GM18505 (cell line): ENCODE measurements around the gene DCAF10.
A peak's percentile ranks its signal among the peaks of the same experiment; 100 is the strongest.
"Not testable (repeated sequence)": the region's sequence is repeated elsewhere in the genome, so short reads cannot be mapped to it uniquely, and the experiment has no call there.

Source experiments
- ATAC-seq: cut with Tn5 transposase; IDR thresholded peaks from one replicate; pipeline ENCODE4 v1.9.1; 2021; ENCODE audit not compliant: unreplicated experiment
- POLR2A ChIP-seq: IDR thresholded peaks from 4 replicates; pipeline ENCODE4 v1.6.1; 2011; ENCODE audit warnings: borderline replicate concordance; ENCODE audit not compliant: insufficient read depth, insufficient read length; ENCODE audit errors: extremely low read depth

The DCAF10 gene

DNA sequence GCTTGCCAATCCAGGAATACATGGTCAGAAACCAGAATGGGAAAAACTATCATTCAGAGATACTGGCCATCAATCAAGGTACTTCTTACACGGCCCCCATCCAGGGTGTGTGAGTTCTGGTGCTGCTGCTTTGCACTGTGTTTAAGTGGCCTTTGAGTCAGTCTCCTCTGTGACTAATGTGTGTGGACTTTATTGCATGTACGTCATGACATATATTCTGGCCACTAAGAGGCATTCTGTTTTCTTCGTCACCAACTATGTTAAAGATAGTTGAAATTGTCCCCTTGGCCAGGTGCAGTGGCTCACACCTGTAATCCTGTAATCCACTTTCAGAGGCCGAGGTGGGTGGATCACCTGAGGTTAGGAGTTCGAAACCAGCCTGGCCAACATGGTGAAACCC is 24.3 kb upstream of the DCAF10 start:
- TF ChIP-seq POLR2A, result no peak
- no peak for ATAC-seq

DNA sequence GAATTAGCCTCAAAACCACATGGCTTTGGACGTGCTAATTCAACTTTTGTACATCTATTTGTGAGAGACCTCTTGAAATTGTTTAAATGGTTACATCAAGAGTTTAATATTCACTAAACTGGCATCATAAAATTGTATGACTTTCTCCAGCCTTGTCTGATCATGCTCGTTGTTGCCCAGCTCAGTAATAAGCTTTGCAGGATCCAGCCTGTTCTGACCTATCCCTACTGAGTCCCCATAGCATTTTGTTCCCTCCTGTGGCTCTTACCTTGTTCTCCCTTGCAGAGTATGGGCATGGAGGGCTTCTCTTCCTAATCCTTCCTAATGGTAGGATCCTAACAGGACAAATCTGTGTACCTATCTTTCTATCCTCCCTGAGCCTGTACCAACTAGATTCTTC is 22.1 kb upstream of the DCAF10 start:
- ATAC-seq, result no peak
- TF ChIP-seq POLR2A, result no peak

DNA sequence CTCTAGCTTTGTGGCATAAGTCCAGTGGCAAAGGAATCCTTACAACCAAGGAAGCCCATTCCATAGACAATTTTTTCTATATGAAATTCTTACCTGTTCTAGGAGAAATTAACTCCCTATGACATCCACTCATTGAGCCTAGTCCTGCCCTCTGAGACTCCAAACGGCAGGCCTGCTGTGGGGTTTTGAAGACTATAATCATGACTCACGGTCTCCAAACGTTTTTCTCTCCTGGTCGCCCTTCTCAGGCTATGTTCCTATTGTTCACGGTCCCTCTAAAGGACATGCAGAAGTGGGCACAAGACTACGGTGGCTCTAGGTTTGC is 16.3 kb upstream of the DCAF10 start:
- no peak for TF ChIP-seq POLR2A
- ATAC-seq, result no peak

DNA sequence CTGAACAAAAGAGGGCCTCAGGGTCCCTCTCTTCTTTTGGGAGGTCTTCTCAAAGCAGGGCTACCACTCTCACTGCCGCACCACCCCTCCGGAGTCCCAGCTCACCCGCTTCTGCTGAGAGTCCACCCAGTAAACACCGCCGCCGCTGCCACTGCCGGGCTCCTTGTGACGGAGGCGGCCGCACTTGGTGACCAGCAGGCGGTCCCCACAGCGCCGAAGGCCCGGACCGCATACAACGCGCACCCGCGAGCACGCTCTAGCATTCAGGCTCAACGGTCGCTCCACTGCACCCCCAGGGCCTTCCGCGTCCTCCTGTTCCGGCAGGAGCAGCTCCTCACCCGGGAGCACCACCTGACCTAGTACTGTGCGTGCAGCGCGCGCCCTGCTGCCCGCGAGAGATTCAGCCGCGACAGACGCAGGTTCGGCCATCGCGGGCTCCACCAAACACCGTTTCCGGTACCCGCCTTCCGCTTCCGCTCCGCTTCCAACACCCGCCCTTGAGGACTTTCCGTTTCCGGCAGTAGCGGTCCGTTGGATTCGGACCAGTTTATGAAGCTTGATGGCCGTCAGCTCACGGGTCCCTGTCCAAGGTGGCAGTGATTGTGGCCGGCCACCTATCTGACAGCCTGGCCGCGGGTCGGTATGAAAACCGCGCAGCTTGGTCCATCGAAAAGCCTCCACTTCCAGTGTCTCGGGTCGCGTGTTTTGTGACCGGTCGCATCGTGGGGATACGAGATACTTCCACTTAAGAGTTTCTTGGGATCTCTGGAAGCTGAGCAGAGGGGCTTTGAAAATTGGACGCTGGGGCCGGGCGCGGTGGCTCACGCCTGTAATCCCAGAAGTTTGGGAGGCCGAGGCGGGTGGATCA is 15.7 kb upstream of the DCAF10 start, which contains the start of gene EXOSC3:
Gene EXOSC3, minus strand, starts transcription at position 449 of the 868 bp plus-strand sequence. Its CDS starts 20 bp downstream, at position 429.
- peak; percentile 85 for ATAC-seq
- peak; percentile 97 for TF ChIP-seq POLR2A

DNA sequence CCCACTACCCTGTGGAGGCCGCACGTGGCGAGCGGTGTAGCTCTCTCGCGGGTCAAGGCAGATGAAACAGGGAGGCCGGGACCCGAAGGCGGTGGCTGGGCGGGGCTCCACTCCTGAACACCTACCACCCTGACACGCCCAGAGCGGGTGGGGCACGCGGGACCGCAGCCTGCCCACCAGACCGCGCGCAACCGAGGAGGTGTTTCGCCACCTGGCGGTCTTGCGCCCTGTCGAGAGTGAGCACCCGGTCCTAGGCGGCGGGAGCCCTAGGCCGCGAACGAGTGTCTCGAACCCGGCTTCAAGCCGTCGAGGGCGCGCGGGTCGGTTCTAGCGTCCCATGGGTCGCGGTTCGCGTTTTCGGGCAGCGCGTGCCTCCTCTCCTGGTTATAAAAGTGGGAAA is 13.5 kb upstream of the DCAF10 start:
- no peak for TF ChIP-seq POLR2A
- ATAC-seq, result no peak

DNA sequence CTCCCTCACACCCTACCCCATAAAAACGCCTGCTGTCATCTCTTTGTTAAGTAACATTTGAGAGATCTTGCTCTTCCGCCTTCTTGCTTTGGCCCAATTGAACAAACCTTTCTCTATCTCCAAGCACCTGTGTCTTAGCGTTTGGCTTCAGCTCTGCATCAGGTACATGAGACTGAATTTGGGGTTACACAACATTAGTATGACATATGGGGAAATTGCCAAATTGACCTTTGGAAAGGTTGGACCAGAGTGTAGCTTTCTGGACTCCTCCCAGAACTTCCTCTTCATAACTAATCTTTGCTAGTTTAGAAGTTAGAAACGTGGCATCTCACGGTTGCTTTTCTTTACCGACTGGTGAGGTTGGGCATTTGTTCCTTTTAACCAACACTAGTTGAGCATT is 12.3 kb upstream of the DCAF10 start:
- ATAC-seq, result no peak
- no peak for TF ChIP-seq POLR2A

DNA sequence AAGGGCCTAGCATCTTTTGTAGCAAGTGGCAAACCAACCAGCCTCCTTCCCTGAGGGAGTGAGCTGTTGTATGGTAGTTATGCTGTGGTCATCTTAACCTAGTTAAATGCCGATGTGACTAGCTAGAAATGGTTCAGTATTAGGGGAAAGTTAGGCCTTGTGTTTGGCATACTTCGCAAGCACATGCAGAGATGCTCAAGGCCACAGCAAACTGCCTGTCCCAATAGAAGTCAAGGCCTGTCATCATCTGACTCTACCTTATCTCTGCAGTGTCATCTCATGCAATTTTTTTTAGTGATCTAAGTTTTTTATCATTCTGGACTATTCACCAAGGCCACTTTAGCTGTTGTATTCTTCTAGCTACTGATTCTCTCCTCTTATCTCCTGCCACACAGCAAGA is 10.5 kb upstream of the DCAF10 start:
- TF ChIP-seq POLR2A, result no peak
- no peak for ATAC-seq

DNA sequence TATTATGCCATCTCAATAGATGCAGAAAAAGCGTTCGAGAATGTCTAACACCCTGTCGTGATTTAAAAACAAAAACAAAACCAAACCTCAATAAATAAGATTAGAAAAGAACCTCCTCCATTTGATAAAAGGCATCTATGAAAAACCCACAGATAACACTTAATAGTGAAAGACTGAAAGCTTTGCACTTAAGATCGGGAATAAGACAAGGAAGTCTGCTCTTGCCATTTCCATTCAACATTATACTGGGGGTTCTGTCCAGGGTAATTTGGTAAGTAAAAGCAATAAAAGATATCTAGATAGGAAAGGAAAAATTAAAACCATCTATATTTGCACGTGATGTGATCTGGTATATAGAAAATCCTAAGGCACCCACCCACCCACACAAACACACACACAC is 8.5 kb upstream of the DCAF10 start:
- no peak for TF ChIP-seq POLR2A
- no peak for ATAC-seq

DNA sequence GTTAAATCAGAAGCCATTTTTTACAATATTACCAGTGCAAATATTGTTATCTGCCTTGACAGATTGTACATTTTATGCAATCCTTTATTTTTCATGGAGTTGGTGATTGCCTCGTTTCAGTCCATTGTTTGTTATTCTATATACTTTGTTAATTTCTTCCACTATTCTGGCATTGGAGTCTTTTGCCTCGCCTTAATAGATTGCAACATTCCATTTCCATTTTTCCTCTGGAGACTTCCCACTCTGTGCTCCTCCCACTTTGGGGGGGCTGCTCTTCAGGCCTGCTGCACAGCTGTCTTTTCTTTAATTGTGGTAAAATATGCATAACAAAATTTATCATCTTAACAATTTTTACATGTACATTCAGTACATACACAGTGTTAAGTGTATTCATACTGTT is 4.4 kb upstream of the DCAF10 start:
- no peak for ATAC-seq
- TF ChIP-seq POLR2A, result no peak

DNA sequence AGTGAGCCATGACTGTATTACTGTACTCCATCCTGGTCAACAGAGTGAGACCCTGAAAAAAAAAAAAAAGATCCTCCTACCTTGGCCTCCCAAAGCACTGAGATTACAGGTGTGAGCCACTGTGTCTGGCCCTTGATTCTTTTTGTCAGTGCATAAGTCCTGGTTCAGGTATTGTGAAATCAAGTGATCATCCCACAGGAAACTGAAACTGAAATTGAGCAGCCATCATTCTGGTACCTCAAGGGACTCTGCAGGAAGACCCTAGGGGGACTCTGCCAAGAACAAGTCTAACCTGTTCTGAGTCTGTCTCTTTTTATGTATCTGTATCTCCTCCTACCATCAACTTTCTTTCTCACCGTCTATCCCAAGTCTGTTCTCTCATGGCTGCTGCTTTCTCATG is 1.9 kb upstream of the DCAF10 start:
- no peak for TF ChIP-seq POLR2A
- no peak for ATAC-seq

DNA sequence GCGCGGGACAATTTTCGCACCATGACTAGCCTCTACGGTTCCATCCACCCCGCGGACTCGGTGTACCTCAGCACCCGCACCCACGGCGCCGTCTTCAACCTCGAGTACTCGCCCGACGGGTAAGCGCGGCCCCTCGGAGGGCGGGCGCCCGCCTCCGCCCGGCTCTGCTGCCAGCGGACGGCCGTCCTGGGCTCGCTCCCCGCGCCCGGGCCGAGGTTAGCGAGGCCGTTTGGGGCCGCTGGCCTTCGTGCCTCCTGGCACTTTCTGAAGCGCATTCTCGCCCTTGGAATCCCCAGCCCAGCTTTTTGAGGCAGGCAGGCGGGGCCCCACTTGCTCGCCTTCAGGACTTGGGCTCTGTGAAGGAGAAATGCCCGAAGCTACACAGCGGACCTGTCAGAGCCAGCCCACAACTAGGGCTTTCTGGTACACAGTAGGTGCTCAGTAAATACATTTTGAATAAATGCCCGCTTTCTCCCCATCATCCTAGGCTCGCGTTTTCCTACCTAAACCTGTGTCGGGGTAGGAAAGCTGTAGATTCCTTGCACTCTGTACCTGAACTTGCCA is 772 bp downstream of the DCAF10 start:
- peak; percentile 42 for ATAC-seq
- TF ChIP-seq POLR2A, result no peak

DNA sequence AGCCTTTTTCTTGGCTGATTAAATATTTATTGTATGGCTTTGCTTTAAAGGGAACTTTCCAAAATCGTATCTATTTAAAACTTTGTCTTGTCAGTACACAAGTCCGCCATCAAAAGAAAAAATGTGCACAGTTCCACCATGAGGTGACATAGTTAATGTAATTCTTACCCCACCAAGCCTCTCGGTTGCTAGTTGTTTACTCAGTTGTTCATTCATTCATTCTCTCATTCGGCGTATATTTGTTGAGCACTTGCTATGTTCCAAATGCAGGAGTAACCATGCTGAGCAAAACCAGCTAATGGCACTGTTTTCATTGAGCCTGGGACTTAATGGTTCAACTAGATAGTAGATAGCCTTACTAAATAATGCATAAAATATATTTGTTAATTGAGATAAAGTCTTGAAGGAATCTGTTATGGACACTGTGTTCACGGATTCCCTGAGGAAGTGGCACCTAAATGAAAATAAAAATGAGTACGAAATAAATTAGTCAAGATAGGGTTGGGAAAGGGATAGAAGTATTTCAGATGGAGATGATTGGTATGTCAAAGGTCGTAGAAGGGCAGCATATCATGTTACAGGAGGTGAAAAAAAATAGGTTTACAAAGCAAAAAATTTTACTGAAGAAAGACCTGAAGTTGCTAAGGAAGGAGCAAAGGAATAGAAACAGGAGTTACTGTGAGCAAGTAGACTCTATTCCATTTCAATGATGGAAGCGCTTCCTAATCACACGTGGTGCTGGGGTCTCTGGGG is 1.5 kb downstream of the DCAF10 start:
- no peak for TF ChIP-seq POLR2A
- ATAC-seq, result no peak

DNA sequence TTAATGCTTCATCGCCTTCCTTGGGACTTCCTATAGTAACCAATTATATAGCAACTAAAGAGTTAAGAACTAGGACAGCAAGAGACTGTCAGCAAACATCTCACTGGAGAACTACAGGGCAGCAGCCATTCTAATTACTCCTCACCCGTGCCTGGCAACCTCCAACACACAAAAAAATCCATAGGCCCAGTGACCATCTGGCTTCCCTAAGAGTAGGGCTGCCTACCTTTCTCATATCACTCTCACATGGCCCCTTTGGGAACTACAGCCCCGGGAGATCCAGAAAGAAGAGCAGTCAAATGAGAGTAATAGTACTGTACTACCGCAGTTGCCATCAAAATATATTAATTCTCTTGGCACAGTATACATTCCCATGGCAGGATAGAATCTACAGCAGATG is 5.7 kb downstream of the DCAF10 start:
- no peak for ATAC-seq
- no peak for TF ChIP-seq POLR2A

DNA sequence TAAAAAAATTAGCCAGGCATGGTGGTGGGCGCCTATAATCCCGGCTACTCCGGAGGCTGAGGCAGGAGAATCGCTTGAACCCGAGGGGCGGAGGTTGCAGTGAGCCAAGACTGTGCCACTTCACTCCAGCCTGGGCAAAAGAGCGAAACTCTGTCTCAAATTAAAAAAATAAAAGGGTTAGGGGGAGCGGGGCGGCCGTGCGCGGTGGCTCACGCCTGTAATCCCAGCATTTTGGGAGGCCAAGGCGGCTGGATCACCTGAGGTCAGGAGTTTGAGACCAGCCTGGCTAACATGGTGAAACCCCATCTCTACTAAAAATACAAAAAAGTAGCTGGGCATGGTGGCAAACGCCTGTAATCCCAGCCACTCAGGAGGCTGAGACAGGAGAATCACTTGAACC is 9.1 kb downstream of the DCAF10 start:
- not testable (repeated sequence) for ATAC-seq
